MM.1S (cell line): ENCODE data around the gene ZNF362.

Experiments used
- DNase-seq: peaks from one replicate; pipeline ENCODE4 v3.0.0-alpha.2; 2015
- H2AFZ ChIP-seq: fragments of 300-600 bp; sonication (generic); 2 replicates; pipeline ENCODE4 v1.6.0; 2016; ENCODE audit warnings: antibody characterized with exemption, low read length
- H3F3A ChIP-seq: fragments of 300-600 bp; sonication (generic); 2 replicates; pipeline ENCODE4 v1.6.1; 2016; ENCODE audit warnings: mild to moderate bottlenecking, antibody characterized with exemption, low read length, moderate library complexity, mixed read lengths; ENCODE audit not compliant: insufficient read depth
- H3K27ac ChIP-seq: fragments of 300-600 bp; sonication (generic); 2 replicates; pipeline ENCODE4 v1.5.1; 2016; ENCODE audit warnings: mild to moderate bottlenecking, low read length
- H3K27me3 ChIP-seq: fragments of 300-600 bp; sonication (generic); replicated peaks from 2 replicates; pipeline ENCODE4 v1.6.0; 2016; ENCODE audit warnings: low read length; ENCODE audit not compliant: insufficient read depth
- H3K36me3 ChIP-seq: fragments of 300-600 bp; sonication (generic); replicated peaks from 2 replicates; pipeline ENCODE4 v1.6.1; 2016; ENCODE audit warnings: mild to moderate bottlenecking, low read length, mixed read lengths; ENCODE audit not compliant: insufficient read depth
- H3K4me1 ChIP-seq: fragments of 300-600 bp; sonication (generic); 2 replicates; pipeline ENCODE4 v1.6.1; 2016; ENCODE audit warnings: low read length, mixed read lengths
- H3K4me2 ChIP-seq: fragments of 300-600 bp; sonication (generic); 2 replicates; pipeline ENCODE4 v1.6.0; 2016; ENCODE audit warnings: low read depth, low read length
- H3K4me3 ChIP-seq: fragments of 300-600 bp; sonication (generic); 2 replicates; pipeline ENCODE4 v1.5.1; 2016; ENCODE audit warnings: low read length, mixed read lengths
- H3K79me2 ChIP-seq: fragments of 300-600 bp; sonication (generic); 2 replicates; pipeline ENCODE4 v1.6.1; 2016; ENCODE audit warnings: mixed run types, low read length, mixed read lengths
- H3K9ac ChIP-seq: fragments of 300-600 bp; sonication (generic); 2 replicates; pipeline ENCODE4 v1.6.1; 2016; ENCODE audit warnings: low read length, mixed read lengths
- H3K9me2 ChIP-seq: fragments of 300-600 bp; sonication (generic); replicated peaks from 2 replicates; pipeline ENCODE4 v1.6.1; 2016; ENCODE audit warnings: mild to moderate bottlenecking, low read length, mixed read lengths; ENCODE audit not compliant: insufficient read depth
- H3K9me3 ChIP-seq: fragments of 300-600 bp; sonication (generic); replicated peaks from 2 replicates; pipeline ENCODE4 v1.6.1; 2016; ENCODE audit warnings: mild to moderate bottlenecking, low read length, mixed read lengths; ENCODE audit not compliant: insufficient read depth
- H4K20me1 ChIP-seq: fragments of 300-600 bp; sonication (generic); 2 replicates; pipeline ENCODE4 v1.6.1; 2016; ENCODE audit warnings: mild to moderate bottlenecking, low read length, moderate library complexity, mixed read lengths; ENCODE audit not compliant: insufficient read depth
- EZH2 ChIP-seq: fragments of 300-600 bp; sonication (generic); optimal IDR thresholded peaks from 2 replicates; pipeline ENCODE3; 2017; ENCODE audit warnings: low read depth, mild to moderate bottlenecking, antibody characterized with exemption, low read length, mixed read lengths
- EZH2phosphoT487 ChIP-seq: fragments of 300-600 bp; sonication (generic); IDR thresholded peaks from 2 replicates; pipeline ENCODE4 v1.6.1; 2018; ENCODE audit warnings: antibody characterized with exemption, low read length
- TF ChIP-seq, protein P1 (sequence below): fragments of 300-600 bp; sonication (generic); IDR thresholded peaks from 2 replicates; pipeline ENCODE4 v1.5.1; 2016; ENCODE audit warnings: antibody characterized with exemption, low read length, mixed read lengths

ZNF362 gene

DNA sequence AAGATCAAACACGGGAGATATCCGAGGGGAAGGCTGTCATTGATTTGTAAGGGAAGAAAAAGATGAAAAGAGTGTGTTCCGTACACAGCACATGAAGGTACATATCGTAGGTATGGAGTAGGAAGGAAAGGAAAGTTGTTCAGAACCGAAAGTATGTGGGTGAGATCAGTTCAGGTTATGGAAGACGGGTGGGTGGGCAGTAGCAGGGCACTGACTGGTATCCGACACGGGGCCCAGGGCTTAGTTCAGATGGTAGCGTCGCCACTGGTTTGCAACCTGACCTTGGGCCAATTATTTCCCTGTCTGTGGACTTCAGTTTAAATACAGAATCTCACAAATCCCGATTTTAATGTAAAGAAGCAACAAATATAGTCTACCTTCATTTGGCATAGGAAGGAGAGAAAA, 92.4 kb downstream of the ZNF362 start:
- Histone ChIP-seq H3K36me3 (no peaks in the 10 kb centered on the region), H3K27me3 (peaks cover 4% of the 10 kb centered on the region; the same call in 1 of the 2 replicates), H4K20me1 (no peaks in the 10 kb centered on the region), H2AFZ (peak overlapping the region; percentile 14; the same call in 1 of the 2 replicates), H3K27ac (0 out of 2 replicates have a peak overlapping the region, but pooled peaks have one; percentile 0), H3K4me2 (peak overlapping the region; percentile 79), H3K4me3 (peak overlapping the region; percentile 64), H3K9me2 (no peaks in the 10 kb centered on the region), H3K4me1 (peaks cover 24% of the 10 kb centered on the region), H3K79me2 (peaks cover 39% of the 10 kb centered on the region), H3K9ac (peak overlapping the region; percentile 49; the same call in 1 of the 2 replicates), H3K9me3 (no peaks in the 10 kb centered on the region), H3F3A (no peaks in the 10 kb centered on the region)
- peak; percentile 10 for DNase-seq
- TF ChIP-seq, protein P1, sequence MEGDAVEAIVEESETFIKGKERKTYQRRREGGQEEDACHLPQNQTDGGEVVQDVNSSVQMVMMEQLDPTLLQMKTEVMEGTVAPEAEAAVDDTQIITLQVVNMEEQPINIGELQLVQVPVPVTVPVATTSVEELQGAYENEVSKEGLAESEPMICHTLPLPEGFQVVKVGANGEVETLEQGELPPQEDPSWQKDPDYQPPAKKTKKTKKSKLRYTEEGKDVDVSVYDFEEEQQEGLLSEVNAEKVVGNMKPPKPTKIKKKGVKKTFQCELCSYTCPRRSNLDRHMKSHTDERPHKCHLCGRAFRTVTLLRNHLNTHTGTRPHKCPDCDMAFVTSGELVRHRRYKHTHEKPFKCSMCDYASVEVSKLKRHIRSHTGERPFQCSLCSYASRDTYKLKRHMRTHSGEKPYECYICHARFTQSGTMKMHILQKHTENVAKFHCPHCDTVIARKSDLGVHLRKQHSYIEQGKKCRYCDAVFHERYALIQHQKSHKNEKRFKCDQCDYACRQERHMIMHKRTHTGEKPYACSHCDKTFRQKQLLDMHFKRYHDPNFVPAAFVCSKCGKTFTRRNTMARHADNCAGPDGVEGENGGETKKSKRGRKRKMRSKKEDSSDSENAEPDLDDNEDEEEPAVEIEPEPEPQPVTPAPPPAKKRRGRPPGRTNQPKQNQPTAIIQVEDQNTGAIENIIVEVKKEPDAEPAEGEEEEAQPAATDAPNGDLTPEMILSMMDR: no peak
- TF ChIP-seq EZH2phosphoT487 (no peak), EZH2 (no peak)

DNA sequence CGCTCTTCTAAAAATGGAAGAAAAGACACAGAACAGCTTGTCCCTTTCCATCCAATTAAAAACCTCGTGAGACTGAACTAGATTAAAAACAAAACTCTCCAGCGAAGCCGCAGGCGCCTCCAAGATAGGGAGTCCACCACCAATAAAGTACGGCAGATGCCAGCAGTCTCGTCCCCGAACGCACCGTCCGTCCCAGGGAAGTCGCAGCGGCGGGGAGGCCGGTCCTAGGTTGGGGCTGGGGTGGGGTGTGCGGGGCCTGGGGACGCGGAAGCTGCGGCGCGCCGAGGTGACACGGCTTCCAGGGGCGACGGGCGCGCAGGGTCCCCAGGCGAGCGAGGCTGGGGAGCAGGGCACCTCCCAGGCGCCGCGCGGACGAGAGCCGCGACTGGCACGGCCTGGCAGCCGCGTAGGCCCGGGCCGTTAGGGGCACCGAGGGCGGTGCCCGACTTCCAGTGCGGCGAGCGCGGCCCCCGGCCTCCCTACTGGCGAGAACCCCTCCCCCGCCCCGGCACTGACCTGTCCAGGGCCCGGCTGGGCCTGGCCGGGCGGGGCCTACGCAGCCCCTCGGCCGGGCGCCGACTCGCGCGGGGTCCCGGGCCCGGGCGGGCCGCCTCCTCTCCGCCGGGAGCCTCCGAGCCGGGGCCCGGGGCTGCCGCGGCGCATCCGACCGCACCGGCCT, 92.9 kb downstream of the ZNF362 start:
- H3K4me3 ChIP-seq: peak overlapping the region; percentile 64
- no peaks in the 10 kb centered on the region for H3K9me2 ChIP-seq
- no peaks in the 10 kb centered on the region for H3K36me3 ChIP-seq
- 0 out of 2 replicates have a peak overlapping the region, but pooled peaks have one; percentile 0 for H3K27ac ChIP-seq
- peak overlapping the region; percentile 14; the same call in 1 of the 2 replicates for H2AFZ ChIP-seq
- H3K79me2 ChIP-seq: peaks cover 38% of the 10 kb centered on the region
- H4K20me1 ChIP-seq: no peaks in the 10 kb centered on the region
- H3K4me1 ChIP-seq: peaks cover 24% of the 10 kb centered on the region
- peak overlapping the region; percentile 79 for H3K4me2 ChIP-seq
- H3K9ac ChIP-seq: peak overlapping the region; percentile 49; the same call in 1 of the 2 replicates
- peaks cover 4% of the 10 kb centered on the region; the same call in 1 of the 2 replicates for H3K27me3 ChIP-seq
- peak; percentile 41 for DNase-seq
- no peaks in the 10 kb centered on the region for H3F3A ChIP-seq
- no peaks in the 10 kb centered on the region for H3K9me3 ChIP-seq
- TF ChIP-seq EZH2 (no peak), EZH2phosphoT487 (no peak)
- TF ChIP-seq, protein P1: no peak

DNA sequence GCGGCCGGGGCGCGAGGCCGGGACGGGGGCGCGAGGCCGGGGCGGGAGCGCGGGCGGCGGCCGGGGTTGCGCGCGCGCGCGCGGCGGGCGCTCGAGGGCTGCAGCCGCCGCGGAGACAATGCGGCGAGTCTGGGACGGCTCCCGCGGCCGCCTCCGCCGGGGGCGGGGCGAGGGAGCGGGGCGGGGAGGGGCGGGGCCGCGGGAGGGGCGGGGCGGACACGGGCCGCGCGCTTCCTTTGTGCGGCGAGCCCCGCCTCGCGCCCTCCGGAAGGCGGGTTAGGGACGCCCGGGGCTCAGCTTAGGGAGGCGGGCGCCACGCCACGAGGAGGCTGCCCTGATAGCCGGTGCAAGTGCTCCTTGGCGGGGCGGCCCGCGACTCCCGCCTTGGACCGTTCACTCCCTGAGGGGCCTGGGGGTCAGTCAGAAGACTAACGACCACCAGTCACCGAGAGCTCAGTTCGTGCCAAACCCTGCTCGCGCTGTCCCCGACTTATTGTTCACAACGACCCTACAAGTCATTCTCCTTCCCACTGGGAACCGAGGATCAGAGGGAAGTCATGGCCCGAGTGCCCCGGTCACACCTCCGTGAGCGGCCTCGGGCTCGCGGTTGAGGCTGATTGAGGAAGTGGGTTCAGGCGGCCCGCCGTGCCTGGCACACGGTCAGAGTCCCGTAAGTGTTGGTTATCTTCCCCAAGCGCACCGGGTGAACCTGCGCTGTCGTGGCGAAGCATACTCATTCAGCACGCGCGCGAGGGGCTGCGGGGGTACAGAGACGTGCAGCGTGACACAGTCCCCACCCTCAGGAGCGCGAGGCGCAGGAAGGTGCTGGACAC, 93.7 kb downstream of the ZNF362 start:
- Histone ChIP-seq H3K27ac (peak overlapping the region; percentile 14; the same call in 1 of the 2 replicates), H3K9me3 (no peaks in the 10 kb centered on the region), H3K36me3 (no peaks in the 10 kb centered on the region), H3K79me2 (peaks cover 32% of the 10 kb centered on the region), H3F3A (no peaks in the 10 kb centered on the region), H3K9me2 (no peaks in the 10 kb centered on the region), H2AFZ (peak overlapping the region; percentile 98), H3K9ac (peak overlapping the region; percentile 59), H4K20me1 (no peaks in the 10 kb centered on the region), H3K4me3 (peak overlapping the region; percentile 84), H3K4me2 (peak overlapping the region; percentile 99), H3K4me1 (peaks cover 24% of the 10 kb centered on the region), H3K27me3 (peaks cover 4% of the 10 kb centered on the region; the same call in 1 of the 2 replicates)
- peak; percentile 90 for DNase-seq
- TF ChIP-seq EZH2phosphoT487 (no peak), EZH2 (no peak)
- TF ChIP-seq, protein P1: no peak
